ENCODE measurements around the gene HCLS1.
"Not testable (repeated sequence)": the region's sequence is repeated elsewhere in the genome, so short reads cannot be mapped to it uniquely, and the experiment has no call there.

The HCLS1 gene

GRCh38 chr3:121660356-121661171, at the start of gene HCLS1:
Gene HCLS1 (minus strand): TSS chr3:121660903. CDS start chr3:121658347, 2,556 bp downstream.
- DNase-seq (ENCODE audit: low read depth in 3 of 3), result peak; percentile 46 to 50 (median 50)

- no peak for DNase-seq (ENCODE audit: low read depth in 3 of 3)
Observed at GRCh38 chr3:121710347-121710746, 49.6 kb upstream of the HCLS1 start.

GRCh38 chr3:121707531-121708273, 47.0 kb upstream of the HCLS1 start:
- no peak for DNase-seq (ENCODE audit: low read depth in 3 of 3)

- no peak for DNase-seq (ENCODE audit: low read depth in 3 of 3)
Observed at GRCh38 chr3:121705541-121705940, 44.8 kb upstream of the HCLS1 start.

GRCh38 chr3:121703973-121704372, 43.3 kb upstream of the HCLS1 start:
- no peak for DNase-seq (ENCODE audit: low read depth in 3 of 3)

- no peak for DNase-seq (ENCODE audit: low read depth in 3 of 3)
Observed at GRCh38 chr3:121698901-121699300, 38.2 kb upstream of the HCLS1 start.

- no peak for DNase-seq (ENCODE audit: low read depth in 3 of 3)
Observed at GRCh38 chr3:121698476-121698875, 37.8 kb upstream of the HCLS1 start.

GRCh38 chr3:121696186-121696585, 35.5 kb upstream of the HCLS1 start:
- DNase-seq (ENCODE audit: low read depth in 3 of 3), result no peak

- no peak for DNase-seq (ENCODE audit: low read depth in 3 of 3)
Observed at GRCh38 chr3:121692010-121692699, 31.5 kb upstream of the HCLS1 start.

- DNase-seq (ENCODE audit: low read depth in 3 of 3), result no peak
Observed at GRCh38 chr3:121690777-121691405, 30.2 kb upstream of the HCLS1 start.

GRCh38 chr3:121688747-121689146, 28.0 kb upstream of the HCLS1 start:
- DNase-seq (ENCODE audit: low read depth in 3 of 3), result not testable (repeated sequence)

- DNase-seq (ENCODE audit: low read depth in 3 of 3), result no peak
Observed at GRCh38 chr3:121681792-121682191, 21.1 kb upstream of the HCLS1 start.

- no peak for DNase-seq (ENCODE audit: low read depth in 3 of 3)
Observed at GRCh38 chr3:121677141-121677540, 16.4 kb upstream of the HCLS1 start.

- no peak for DNase-seq (ENCODE audit: low read depth in 3 of 3)
Observed at GRCh38 chr3:121670676-121671075, 10.0 kb upstream of the HCLS1 start.

- no peak for DNase-seq (ENCODE audit: low read depth in 3 of 3)
Observed at GRCh38 chr3:121667333-121667732, 6.6 kb upstream of the HCLS1 start.

- no peak for DNase-seq (ENCODE audit: low read depth in 3 of 3)
Observed at GRCh38 chr3:121665488-121665887, 4.8 kb upstream of the HCLS1 start.

- no peak for DNase-seq (ENCODE audit: low read depth in 3 of 3)
Observed at GRCh38 chr3:121663171-121663847, 2.6 kb upstream of the HCLS1 start.

GRCh38 chr3:121662742-121663141, 2.0 kb upstream of the HCLS1 start:
- DNase-seq (ENCODE audit: low read depth in 3 of 3), result no peak

GRCh38 chr3:121661376-121661775, 673 bp upstream of the HCLS1 start:
- no peak for DNase-seq (ENCODE audit: low read depth in 3 of 3)

- DNase-seq (ENCODE audit: low read depth in 3 of 3), result no peak
Observed at GRCh38 chr3:121659586-121659985, 1.1 kb downstream of the HCLS1 start.

- DNase-seq (ENCODE audit: low read depth in 3 of 3), result no peak
Observed at GRCh38 chr3:121658716-121659435, 1.8 kb downstream of the HCLS1 start.

Measured in stimulated activated CD4-positive, alpha-beta T cell treated with anti-CD3 and anti-CD28 coated beads, TNF-alpha, amount 100 ng/mL, for 4 hours (primary cell).